Right lobe of liver (tissue), 4 donors: ENCODE data around the gene UVRAG.

Experiments
- POLR2A ChIP-seq: fragments of 450-650 bp; IDR thresholded peaks from one replicate; pipeline ENCODE4 v1.6.1; 2017; ENCODE audit warnings: antibody characterized with exemption, mild to moderate bottlenecking
- TF ChIP-seq, protein P1 (sequence below), 4 donors: fragments of 200-600 bp in 3 of 4; fragments of 450-650 bp in 1 of 4; IDR thresholded peaks; one replicate each; pipeline versions ENCODE4 v1.5.1 to v1.8.0; 2016 to 2022; ENCODE audit warnings: antibody characterized with exemption in 4 of 4, mild to moderate bottlenecking in 2 of 4
- donor health status: DM: no; HTN: no; CAD: no.
- donor health status: DM: no; HTN: no; CAD: no.
- donor health status: DM: no; HTN: yes; CAD: no.

DNA sequence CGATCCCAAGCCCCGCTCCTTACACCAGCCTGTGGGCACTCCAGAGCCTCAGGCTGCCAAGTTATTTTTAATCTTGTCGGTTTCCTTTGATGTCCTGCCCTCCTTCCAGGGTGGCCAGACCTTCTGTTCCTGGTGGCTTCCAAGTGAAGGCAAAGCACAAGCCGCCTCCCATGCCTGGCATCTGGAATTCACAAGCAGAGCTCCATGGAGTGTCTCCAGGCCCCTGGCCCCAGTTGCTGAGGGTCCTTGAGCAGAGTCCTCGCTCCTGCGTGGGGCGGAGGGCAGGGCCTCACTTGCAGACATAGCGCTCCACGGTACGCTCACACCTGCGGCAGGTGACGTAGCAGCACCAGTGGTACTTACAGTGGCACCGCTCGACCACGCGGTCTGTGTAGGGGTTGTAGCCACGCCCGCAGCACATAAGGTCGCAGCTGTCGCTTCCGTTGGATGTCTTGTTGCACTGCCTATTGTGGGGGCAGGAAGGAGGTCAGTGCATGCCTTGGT is 371.8 kb downstream of the UVRAG start:
- TF ChIP-seq, protein P1, sequence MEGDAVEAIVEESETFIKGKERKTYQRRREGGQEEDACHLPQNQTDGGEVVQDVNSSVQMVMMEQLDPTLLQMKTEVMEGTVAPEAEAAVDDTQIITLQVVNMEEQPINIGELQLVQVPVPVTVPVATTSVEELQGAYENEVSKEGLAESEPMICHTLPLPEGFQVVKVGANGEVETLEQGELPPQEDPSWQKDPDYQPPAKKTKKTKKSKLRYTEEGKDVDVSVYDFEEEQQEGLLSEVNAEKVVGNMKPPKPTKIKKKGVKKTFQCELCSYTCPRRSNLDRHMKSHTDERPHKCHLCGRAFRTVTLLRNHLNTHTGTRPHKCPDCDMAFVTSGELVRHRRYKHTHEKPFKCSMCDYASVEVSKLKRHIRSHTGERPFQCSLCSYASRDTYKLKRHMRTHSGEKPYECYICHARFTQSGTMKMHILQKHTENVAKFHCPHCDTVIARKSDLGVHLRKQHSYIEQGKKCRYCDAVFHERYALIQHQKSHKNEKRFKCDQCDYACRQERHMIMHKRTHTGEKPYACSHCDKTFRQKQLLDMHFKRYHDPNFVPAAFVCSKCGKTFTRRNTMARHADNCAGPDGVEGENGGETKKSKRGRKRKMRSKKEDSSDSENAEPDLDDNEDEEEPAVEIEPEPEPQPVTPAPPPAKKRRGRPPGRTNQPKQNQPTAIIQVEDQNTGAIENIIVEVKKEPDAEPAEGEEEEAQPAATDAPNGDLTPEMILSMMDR (IDR thresholded peaks at IDR 0.05), result no peak
- TF ChIP-seq POLR2A, result no peak
